K562 (cell line): ENCODE data around the gene IGFALS. TPM values are rescaled to one million over a fixed set of nuclear protein-coding genes. Genes with fewer than 3 reads are reported as not detected.

Experiments
- ATF1 ChIP-seq, 2 experiments: fragments of 450-650 bp in 1 of 2; IDR thresholded peaks; 2 replicates each; pipeline ENCODE4 v1.6.1; 2016; ENCODE audit warnings: missing compliant biosample characterization in 1 of 2, missing genetic modification characterization in 1 of 2
- ETS2 ChIP-seq: IDR thresholded peaks from 2 replicates; pipeline ENCODE4 v1.6.1; 2016; ENCODE audit warnings: borderline replicate concordance, missing genetic modification characterization, mild to moderate bottlenecking, moderate library complexity, missing compliant biosample characterization; ENCODE audit not compliant: poor library complexity, severe bottlenecking
- FOS ChIP-seq: IDR thresholded peaks from 3 replicates; pipeline ENCODE4 v1.6.1; 2011; ENCODE audit not compliant: insufficient read length; ENCODE audit errors: extremely low read depth
- HNRNPH1 ChIP-seq: fragments of 200-400 bp; formaldehyde crosslinking; optimal IDR thresholded peaks from 2 replicates; pipeline ENCODE3; 2017; ENCODE audit warnings: low read depth, mild to moderate bottlenecking, low read length, moderate library complexity
- MECOM ChIP-seq: fragments of 250-450 bp; sonication (Bioruptor Pico); IDR thresholded peaks from 2 replicates; pipeline ENCODE4 v1.8.0; 2022; ENCODE audit warnings: inconsistent platforms
- MTA3 ChIP-seq: fragments of 450-650 bp; formaldehyde crosslinking; IDR thresholded peaks from 2 replicates; pipeline ENCODE4 v1.6.1; 2017; ENCODE audit warnings: mild to moderate bottlenecking, borderline replicate concordance
- MYC ChIP-seq, 2 experiments: fragments of 250-450 bp in 1 of 2; sonication (Bioruptor Pico) in 1 of 2; IDR thresholded peaks; 2 replicates each; pipeline versions ENCODE4 v1.5.1 to v1.6.1; 2012 to 2021; ENCODE audit warnings: low read depth in 2 of 2, borderline replicate concordance in 1 of 2, improper control_type of control experiment in 1 of 2, low read length in 1 of 2, mild to moderate bottlenecking in 1 of 2, moderate library complexity in 1 of 2
- POLR3G ChIP-seq: IDR thresholded peaks from 2 replicates; pipeline ENCODE4 v1.6.1; 2011; ENCODE audit not compliant: insufficient read length, insufficient replicate concordance; ENCODE audit errors: extremely low read depth
- RBM22 ChIP-seq: fragments of 200-400 bp; formaldehyde crosslinking; IDR thresholded peaks from 2 replicates; pipeline ENCODE4 v1.6.1; 2018; ENCODE audit warnings: low read length, low read depth; ENCODE audit not compliant: poor library complexity, severe bottlenecking
- RNF219 ChIP-seq: fragments of 250-450 bp; sonication (Bioruptor Pico); IDR thresholded peaks from 2 replicates; pipeline ENCODE4 v1.5.0; 2022; ENCODE audit warnings: mild to moderate bottlenecking
- SAP30 ChIP-seq: fragments of 200-600 bp; sonication (generic); IDR thresholded peaks from 2 replicates; pipeline ENCODE4 v1.6.1; 2012; ENCODE audit warnings: borderline replicate concordance, low read depth, mild to moderate bottlenecking, moderate library complexity, low read length, control low read depth, inconsistent platforms; ENCODE audit not compliant: insufficient read depth, poor library complexity, severe bottlenecking
- SIN3B ChIP-seq: fragments of 450-650 bp; IDR thresholded peaks from 2 replicates; pipeline ENCODE4 v1.6.1; 2017; ENCODE audit warnings: low read depth, mild to moderate bottlenecking, moderate library complexity
- SRSF7 ChIP-seq: fragments of 200-400 bp; formaldehyde crosslinking; optimal IDR thresholded peaks from 2 replicates; pipeline ENCODE3; 2017; ENCODE audit warnings: mild to moderate bottlenecking, low read depth, low read length
- TRIM24 ChIP-seq, 2 experiments: fragments of 450-650 bp; IDR thresholded peaks; 2 replicates each; pipeline ENCODE4 v1.6.1; 2016
- ZNF143 ChIP-seq: sonication (generic); formaldehyde crosslinking; IDR thresholded peaks from 2 replicates; pipeline ENCODE4 v1.9.0; 2022; ENCODE audit warnings: mild to moderate bottlenecking, missing genetic modification reagents
- ZNF699 ChIP-seq: fragments of 250-450 bp; sonication (Bioruptor Pico); IDR thresholded peaks from 2 replicates; pipeline ENCODE4 v1.8.0; 2021; ENCODE audit warnings: mild to moderate bottlenecking, moderate library complexity; ENCODE audit not compliant: insufficient replicate concordance
- polyA plus RNA-seq, 8 experiments: library from polyadenylated mRNA; depleted of rRNA in 4 of 8; stranded (reverse) in 5 of 8; unstranded in 3 of 8; fragments of >200 nt; fragmentation: Nextera tagmentation in 2 of 8; fragmentation: Illumina TruSeq in 1 of 8; extraction: Ambion mirVana in 2 of 8; extraction: Trizol in 1 of 8; gene quantifications; 2 replicates each; pipeline versions ENCODE4 v1.2.1 to v1.2.3, GENCODE V29; 2011 to 2014; ENCODE audit warnings: inconsistent platforms in 1 of 8, missing spikeins in 1 of 8
- total RNA-seq, 7 experiments: library from RNA; depleted of rRNA in 6 of 7; stranded (reverse); fragments of >200 nt in 6 of 7; fragmentation: Illumina TruSeq in 2 of 7; extraction: Trizol in 2 of 7; gene quantifications; 2 replicates each; pipeline versions ENCODE4 v1.2.1 to v1.2.3, GENCODE V29; 2011 to 2021; ENCODE audit warnings: low replicate concordance in 1 of 7
- TF ChIP-seq, protein P1 (sequence below): fragments of 150-350 bp; conservative IDR thresholded peaks from 2 replicates; pipeline ENCODE4 v1.6.1; 2014; ENCODE audit warnings: low read length
- TF ChIP-seq, protein P2 (sequence below): fragments of 250-450 bp; sonication (Bioruptor Pico); IDR thresholded peaks from 2 replicates; pipeline ENCODE4 v1.5.0; 2021; ENCODE audit warnings: mild to moderate bottlenecking, borderline replicate concordance

IGFALS gene
- total and polyA plus RNA-seq, 9 of the 15 experiments (the other 6 are each of a cell fraction or from before 2014, with no cell fraction given), result not detected

GRCh38 chr16:1832838-1833454 lies 39.4 kb upstream of the IGFALS start (continued):
- TF ChIP-seq RNF219 (CRISPR knock-in tag) (no peak), RBM22 (no peak), ZNF699 (CRISPR knock-in tag) (no peak), FOS (no peak), MECOM (CRISPR knock-in tag) (peak; percentile 47; the same call in 1 of the 2 replicates), MTA3 (peak; percentile 77; the same call in 1 of the 2 replicates), POLR3G (no peak), SIN3B (no peak), SRSF7 (no peak), SAP30 (no peak), ATF1 (CRISPR knock-in tag; IDR thresholded peaks at IDR 0.05) (no peak), ATF1 (tag; IDR thresholded peaks at IDR 0.05) (peak; percentile 63), ZNF143 (CRISPR knock-in tag) (no peak), MYC (IDR thresholded peaks at IDR 0.05; ENCODE audit: low read depth, low read length) (peak; percentile 56), MYC (CRISPR knock-in tag; IDR thresholded peaks at IDR 0.05; ENCODE audit: borderline replicate concordance, low read depth) (no peak), HNRNPH1 (no peak), ETS2 (tag) (no peak), TRIM24 (IDR thresholded peaks at IDR 0.05) (peak; percentile 91 to 93)
- TF ChIP-seq, protein P1, sequence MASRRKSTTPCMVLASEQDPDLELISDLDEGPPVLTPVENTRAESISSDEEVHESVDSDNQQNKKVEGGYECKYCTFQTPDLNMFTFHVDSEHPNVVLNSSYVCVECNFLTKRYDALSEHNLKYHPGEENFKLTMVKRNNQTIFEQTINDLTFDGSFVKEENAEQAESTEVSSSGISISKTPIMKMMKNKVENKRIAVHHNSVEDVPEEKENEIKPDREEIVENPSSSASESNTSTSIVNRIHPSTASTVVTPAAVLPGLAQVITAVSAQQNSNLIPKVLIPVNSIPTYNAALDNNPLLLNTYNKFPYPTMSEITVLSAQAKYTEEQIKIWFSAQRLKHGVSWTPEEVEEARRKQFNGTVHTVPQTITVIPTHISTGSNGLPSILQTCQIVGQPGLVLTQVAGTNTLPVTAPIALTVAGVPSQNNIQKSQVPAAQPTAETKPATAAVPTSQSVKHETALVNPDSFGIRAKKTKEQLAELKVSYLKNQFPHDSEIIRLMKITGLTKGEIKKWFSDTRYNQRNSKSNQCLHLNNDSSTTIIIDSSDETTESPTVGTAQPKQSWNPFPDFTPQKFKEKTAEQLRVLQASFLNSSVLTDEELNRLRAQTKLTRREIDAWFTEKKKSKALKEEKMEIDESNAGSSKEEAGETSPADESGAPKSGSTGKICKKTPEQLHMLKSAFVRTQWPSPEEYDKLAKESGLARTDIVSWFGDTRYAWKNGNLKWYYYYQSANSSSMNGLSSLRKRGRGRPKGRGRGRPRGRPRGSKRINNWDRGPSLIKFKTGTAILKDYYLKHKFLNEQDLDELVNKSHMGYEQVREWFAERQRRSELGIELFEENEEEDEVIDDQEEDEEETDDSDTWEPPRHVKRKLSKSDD, result no peak
- TF ChIP-seq, protein P2, sequence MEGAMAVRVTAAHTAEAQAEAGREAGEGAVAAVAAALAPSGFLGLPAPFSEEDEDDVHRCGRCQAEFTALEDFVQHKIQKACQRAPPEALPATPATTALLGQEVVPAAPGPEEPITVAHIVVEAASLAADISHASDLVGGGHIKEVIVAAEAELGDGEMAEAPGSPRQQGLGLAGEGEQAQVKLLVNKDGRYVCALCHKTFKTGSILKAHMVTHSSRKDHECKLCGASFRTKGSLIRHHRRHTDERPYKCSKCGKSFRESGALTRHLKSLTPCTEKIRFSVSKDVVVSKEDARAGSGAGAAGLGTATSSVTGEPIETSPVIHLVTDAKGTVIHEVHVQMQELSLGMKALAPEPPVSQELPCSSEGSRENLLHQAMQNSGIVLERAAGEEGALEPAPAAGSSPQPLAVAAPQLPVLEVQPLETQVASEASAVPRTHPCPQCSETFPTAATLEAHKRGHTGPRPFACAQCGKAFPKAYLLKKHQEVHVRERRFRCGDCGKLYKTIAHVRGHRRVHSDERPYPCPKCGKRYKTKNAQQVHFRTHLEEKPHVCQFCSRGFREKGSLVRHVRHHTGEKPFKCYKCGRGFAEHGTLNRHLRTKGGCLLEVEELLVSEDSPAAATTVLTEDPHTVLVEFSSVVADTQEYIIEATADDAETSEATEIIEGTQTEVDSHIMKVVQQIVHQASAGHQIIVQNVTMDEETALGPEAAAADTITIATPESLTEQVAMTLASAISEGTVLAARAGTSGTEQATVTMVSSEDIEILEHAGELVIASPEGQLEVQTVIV (CRISPR knock-in tag), result no peak
